ENCODE measurements around the gene ASCC3. TPM values are rescaled to one million over a fixed set of nuclear protein-coding genes. Genes with fewer than 3 reads are reported as not detected.

ASCC3 gene
- total RNA-seq, 1 donor from 2014 or later, result 57.9 TPM

GRCh38 chr6:100818066-100818465, 63.1 kb downstream of the ASCC3 start:
- Mint-ChIP-seq H3K9me3 (ENCODE audit: unreplicated experiment) (no peaks in the 10 kb centered on the region), H3K36me3 (ENCODE audit: low read depth, unreplicated experiment) (no peaks in the 10 kb centered on the region), H3K4me3 (ENCODE audit: unreplicated experiment) (no peak overlapping the region), H3K27me3 (ENCODE audit: unreplicated experiment) (peaks cover 1% of the 10 kb centered on the region), H3K4me1 (ENCODE audit: unreplicated experiment) (no peaks in the 10 kb centered on the region), H3K27ac (ENCODE audit: unreplicated experiment) (no peak overlapping the region)
- no peak for DNase-seq (ENCODE audit: low spot score)
- TF ChIP-seq, protein P1, sequence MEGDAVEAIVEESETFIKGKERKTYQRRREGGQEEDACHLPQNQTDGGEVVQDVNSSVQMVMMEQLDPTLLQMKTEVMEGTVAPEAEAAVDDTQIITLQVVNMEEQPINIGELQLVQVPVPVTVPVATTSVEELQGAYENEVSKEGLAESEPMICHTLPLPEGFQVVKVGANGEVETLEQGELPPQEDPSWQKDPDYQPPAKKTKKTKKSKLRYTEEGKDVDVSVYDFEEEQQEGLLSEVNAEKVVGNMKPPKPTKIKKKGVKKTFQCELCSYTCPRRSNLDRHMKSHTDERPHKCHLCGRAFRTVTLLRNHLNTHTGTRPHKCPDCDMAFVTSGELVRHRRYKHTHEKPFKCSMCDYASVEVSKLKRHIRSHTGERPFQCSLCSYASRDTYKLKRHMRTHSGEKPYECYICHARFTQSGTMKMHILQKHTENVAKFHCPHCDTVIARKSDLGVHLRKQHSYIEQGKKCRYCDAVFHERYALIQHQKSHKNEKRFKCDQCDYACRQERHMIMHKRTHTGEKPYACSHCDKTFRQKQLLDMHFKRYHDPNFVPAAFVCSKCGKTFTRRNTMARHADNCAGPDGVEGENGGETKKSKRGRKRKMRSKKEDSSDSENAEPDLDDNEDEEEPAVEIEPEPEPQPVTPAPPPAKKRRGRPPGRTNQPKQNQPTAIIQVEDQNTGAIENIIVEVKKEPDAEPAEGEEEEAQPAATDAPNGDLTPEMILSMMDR (IDR thresholded peaks at IDR 0.05; ENCODE audit: unreplicated experiment), result no peak

GRCh38 chr6:100810015-100810414, 71.1 kb downstream of the ASCC3 start:
- no peaks in the 10 kb centered on the region for H3K9me3 Mint-ChIP-seq (ENCODE audit: unreplicated experiment)
- peaks cover 1% of the 10 kb centered on the region for H3K27me3 Mint-ChIP-seq (ENCODE audit: unreplicated experiment)
- H3K4me3 Mint-ChIP-seq (ENCODE audit: unreplicated experiment), result no peak overlapping the region
- H3K36me3 Mint-ChIP-seq (ENCODE audit: low read depth, unreplicated experiment), result no peaks in the 10 kb centered on the region
- TF ChIP-seq, protein P1 (IDR thresholded peaks at IDR 0.05; ENCODE audit: unreplicated experiment), result no peak
- no peak for DNase-seq (ENCODE audit: low spot score)
- H3K4me1 Mint-ChIP-seq (ENCODE audit: unreplicated experiment), result no peaks in the 10 kb centered on the region
- H3K27ac Mint-ChIP-seq (ENCODE audit: unreplicated experiment), result no peak overlapping the region

DNA sequence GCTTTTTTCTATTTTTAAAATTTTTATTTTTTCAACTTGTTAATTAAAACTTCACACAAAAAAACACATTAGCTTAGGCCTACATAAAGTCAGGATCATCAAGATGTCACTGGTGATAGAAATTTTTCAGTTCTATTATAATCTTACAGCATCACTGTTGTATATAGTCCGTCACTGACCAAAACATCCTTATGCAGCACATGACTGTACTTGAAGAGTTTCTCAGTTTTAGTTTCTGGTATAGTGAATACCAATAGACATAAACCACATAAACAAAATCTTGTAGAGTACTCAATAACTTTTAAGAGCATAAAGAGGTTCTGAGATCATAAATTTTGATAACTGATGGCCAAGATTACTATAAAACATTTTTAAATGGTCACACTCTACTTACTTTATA, 71.8 kb downstream of the ASCC3 start:
- no peak overlapping the region for H3K27ac Mint-ChIP-seq (ENCODE audit: unreplicated experiment)
- no peak overlapping the region for H3K4me3 Mint-ChIP-seq (ENCODE audit: unreplicated experiment)

GRCh38 chr6:100808638-100809275, 72.4 kb downstream of the ASCC3 start:
- H3K4me3 Mint-ChIP-seq (ENCODE audit: unreplicated experiment), result no peak overlapping the region
- DNase-seq (ENCODE audit: low spot score), result no peak

More for the DNA sequence above, 71.8 kb downstream of the ASCC3 start:
- Mint-ChIP-seq H3K9me3 (ENCODE audit: unreplicated experiment) (no peaks in the 10 kb centered on the region), H3K36me3 (ENCODE audit: low read depth, unreplicated experiment) (no peaks in the 10 kb centered on the region), H3K27me3 (ENCODE audit: unreplicated experiment) (no peaks in the 10 kb centered on the region), H3K4me1 (ENCODE audit: unreplicated experiment) (peaks cover 5% of the 10 kb centered on the region)
- no peak for DNase-seq (ENCODE audit: low spot score)
- TF ChIP-seq, protein P1 (IDR thresholded peaks at IDR 0.05; ENCODE audit: unreplicated experiment), result no peak

GRCh38 chr6:100806296-100806695, 74.8 kb downstream of the ASCC3 start:
- Mint-ChIP-seq H3K9me3 (ENCODE audit: unreplicated experiment) (no peaks in the 10 kb centered on the region), H3K4me3 (ENCODE audit: unreplicated experiment) (no peak overlapping the region), H3K27me3 (ENCODE audit: unreplicated experiment) (no peaks in the 10 kb centered on the region), H3K27ac (ENCODE audit: unreplicated experiment) (no peak overlapping the region), H3K4me1 (ENCODE audit: unreplicated experiment) (peaks cover 8% of the 10 kb centered on the region), H3K36me3 (ENCODE audit: low read depth, unreplicated experiment) (no peaks in the 10 kb centered on the region)
- DNase-seq (ENCODE audit: low spot score), result no peak
- TF ChIP-seq, protein P1 (IDR thresholded peaks at IDR 0.05; ENCODE audit: unreplicated experiment), result no peak

More at GRCh38 chr6:100808638-100809275, 72.4 kb downstream of the ASCC3 start:
- no peaks in the 10 kb centered on the region for H3K27me3 Mint-ChIP-seq (ENCODE audit: unreplicated experiment)
- TF ChIP-seq, protein P1 (IDR thresholded peaks at IDR 0.05; ENCODE audit: unreplicated experiment), result no peak
- H3K9me3 Mint-ChIP-seq (ENCODE audit: unreplicated experiment), result no peaks in the 10 kb centered on the region
- H3K27ac Mint-ChIP-seq (ENCODE audit: unreplicated experiment), result no peak overlapping the region
- peaks cover 8% of the 10 kb centered on the region for H3K4me1 Mint-ChIP-seq (ENCODE audit: unreplicated experiment)
- H3K36me3 Mint-ChIP-seq (ENCODE audit: low read depth, unreplicated experiment), result no peaks in the 10 kb centered on the region

Data from endothelial cell (in vitro differentiated cells).